Duodenal mucosa (tissue), 2 donors: Measurements from ENCODE around the gene LRRFIP1.
A peak's percentile ranks its signal among the peaks of the same experiment; 100 is the strongest.

Experiments
- H3K27ac ChIP-seq: one replicate; pipeline ENCODE4 v1.7.0; 2013; ENCODE audit warnings: low read depth, low read length
- H3K27me3 ChIP-seq, 2 donors: one replicate each; pipeline ENCODE4 v1.7.0; 2013; ENCODE audit warnings: low read length in 2 of 2, control low read depth in 1 of 2; ENCODE audit not compliant: insufficient read depth in 2 of 2, control insufficient read depth in 1 of 2
- H3K36me3 ChIP-seq, 2 donors: one replicate each; pipeline ENCODE4 v1.7.0; 2013; ENCODE audit warnings: low read length in 2 of 2, control low read depth in 1 of 2; ENCODE audit not compliant: insufficient read depth in 2 of 2, control insufficient read depth in 1 of 2
- H3K4me1 ChIP-seq, 2 donors: one replicate each; pipeline ENCODE4 v1.7.0; 2013; ENCODE audit warnings: low read length in 2 of 2, control low read depth in 1 of 2; ENCODE audit not compliant: insufficient read depth in 2 of 2, control insufficient read depth in 1 of 2
- H3K4me3 ChIP-seq, 2 donors: one replicate each; pipeline ENCODE4 v1.7.0; 2013; ENCODE audit warnings: low read length in 2 of 2, low read depth in 1 of 2
- H3K9ac ChIP-seq, 2 donors: one replicate each; pipeline ENCODE4 v1.7.0; 2013; ENCODE audit warnings: low read length in 2 of 2, low read depth in 1 of 2
- H3K9me3 ChIP-seq, 2 donors: one replicate each; pipeline ENCODE4 v1.7.0; 2013; ENCODE audit warnings: low read length in 2 of 2, control low read depth in 1 of 2; ENCODE audit not compliant: control insufficient read depth in 1 of 2

LRRFIP1 gene

GRCh38 chr2:237723023-237723422 lies 95.6 kb downstream of the LRRFIP1 start:
- peaks cover 3 to 15% of the 10 kb centered on the region in 2 donors for H3K36me3 ChIP-seq
- no peaks in the 10 kb centered on the region for H3K9me3 ChIP-seq
- H3K27ac ChIP-seq: no peak overlapping the region
- H3K4me1 ChIP-seq: peaks cover 30 to 48% of the 10 kb centered on the region in 2 donors
- no peak overlapping the region for H3K4me3 ChIP-seq
- H3K27me3 ChIP-seq: no peaks in the 10 kb centered on the region
- no peak overlapping the region for H3K9ac ChIP-seq

GRCh38 chr2:237723602-237724001 lies 96.2 kb downstream of the LRRFIP1 start:
- peaks cover 30 to 48% of the 10 kb centered on the region in 2 donors for H3K4me1 ChIP-seq
- H3K4me3 ChIP-seq: no peak overlapping the region
- peaks cover 3 to 12% of the 10 kb centered on the region in 2 donors for H3K36me3 ChIP-seq
- H3K27ac ChIP-seq: no peak overlapping the region
- no peak overlapping the region for H3K9ac ChIP-seq
- H3K27me3 ChIP-seq: no peaks in the 10 kb centered on the region
- H3K9me3 ChIP-seq: no peaks in the 10 kb centered on the region

GRCh38 chr2:237724811-237725478 lies 97.6 kb downstream of the LRRFIP1 start:
- Histone ChIP-seq H3K27me3 (no peaks in the 10 kb centered on the region), H3K36me3 (peaks cover 3 to 12% of the 10 kb centered on the region in 2 donors), H3K4me3 (peak overlapping the region in 1 of 2 donors; percentile 10), H3K9me3 (no peaks in the 10 kb centered on the region), H3K27ac (peak overlapping the region; percentile 15), H3K4me1 (peaks cover 30 to 48% of the 10 kb centered on the region in 2 donors), H3K9ac (no peak overlapping the region)

DNA sequence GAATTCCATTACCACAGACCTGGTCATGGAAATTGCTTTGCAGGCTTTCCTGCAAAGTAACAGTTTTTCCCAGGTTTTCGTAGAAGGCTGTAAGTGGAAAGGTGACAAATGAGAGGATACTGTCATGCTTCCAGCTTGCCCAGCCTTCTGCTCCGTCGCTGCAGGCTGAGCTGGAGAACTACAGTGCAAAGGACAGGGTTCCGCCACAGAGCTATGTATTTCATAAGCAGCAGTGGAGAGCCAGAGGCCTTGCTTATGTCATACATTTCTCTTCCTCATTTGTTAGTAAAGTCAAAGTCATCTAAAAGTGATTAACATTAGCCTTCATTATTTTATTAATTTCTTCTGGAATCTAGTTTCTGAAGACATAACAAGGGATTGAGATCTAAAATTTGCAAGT lies 98.3 kb downstream of the LRRFIP1 start:
- Histone ChIP-seq H3K4me3 (peak overlapping the region in 1 of 2 donors; percentile 10), H3K36me3 (peaks cover 3 to 8% of the 10 kb centered on the region in 2 donors), H3K4me1 (peaks cover 34 to 54% of the 10 kb centered on the region in 2 donors), H3K9ac (no peak overlapping the region), H3K9me3 (no peaks in the 10 kb centered on the region), H3K27ac (no peak overlapping the region), H3K27me3 (no peaks in the 10 kb centered on the region)

DNA sequence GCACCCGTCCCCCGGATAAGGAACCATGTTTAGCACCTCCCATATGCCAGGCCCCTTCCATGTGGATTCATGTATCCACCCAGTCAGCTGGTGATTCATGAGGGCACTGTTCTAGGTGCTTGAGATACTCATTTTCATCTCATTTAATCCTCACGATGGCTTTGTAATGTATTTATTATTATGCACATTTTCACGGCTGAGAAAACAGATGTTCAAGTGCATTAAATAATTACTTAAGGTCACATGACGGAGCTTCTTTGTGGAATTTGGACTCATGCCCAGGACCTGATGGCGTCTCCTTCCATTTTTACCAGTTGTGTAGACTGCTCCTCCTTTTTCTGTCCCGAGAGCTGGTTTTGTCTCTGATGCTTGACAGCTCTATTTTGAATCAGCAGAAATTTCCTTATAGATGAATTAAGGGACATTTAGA lies 99.0 kb downstream of the LRRFIP1 start:
- Histone ChIP-seq H3K36me3 (peaks cover 0 to 7% of the 10 kb centered on the region in 2 donors), H3K4me1 (peaks cover 42 to 52% of the 10 kb centered on the region in 2 donors), H3K4me3 (no peak overlapping the region), H3K27me3 (no peaks in the 10 kb centered on the region), H3K9me3 (no peaks in the 10 kb centered on the region), H3K27ac (no peak overlapping the region), H3K9ac (no peak overlapping the region)

- no peak overlapping the region for H3K9ac ChIP-seq
- H3K9me3 ChIP-seq: no peaks in the 10 kb centered on the region
- H3K36me3 ChIP-seq: no peaks in the 10 kb centered on the region
- H3K4me1 ChIP-seq: peaks cover 45 to 56% of the 10 kb centered on the region in 2 donors
- no peak overlapping the region for H3K27ac ChIP-seq
- no peaks in the 10 kb centered on the region for H3K27me3 ChIP-seq
- no peak overlapping the region for H3K4me3 ChIP-seq
These were observed 100.0 kb downstream of the LRRFIP1 start for GRCh38 chr2:237727363-237727762.

DNA sequence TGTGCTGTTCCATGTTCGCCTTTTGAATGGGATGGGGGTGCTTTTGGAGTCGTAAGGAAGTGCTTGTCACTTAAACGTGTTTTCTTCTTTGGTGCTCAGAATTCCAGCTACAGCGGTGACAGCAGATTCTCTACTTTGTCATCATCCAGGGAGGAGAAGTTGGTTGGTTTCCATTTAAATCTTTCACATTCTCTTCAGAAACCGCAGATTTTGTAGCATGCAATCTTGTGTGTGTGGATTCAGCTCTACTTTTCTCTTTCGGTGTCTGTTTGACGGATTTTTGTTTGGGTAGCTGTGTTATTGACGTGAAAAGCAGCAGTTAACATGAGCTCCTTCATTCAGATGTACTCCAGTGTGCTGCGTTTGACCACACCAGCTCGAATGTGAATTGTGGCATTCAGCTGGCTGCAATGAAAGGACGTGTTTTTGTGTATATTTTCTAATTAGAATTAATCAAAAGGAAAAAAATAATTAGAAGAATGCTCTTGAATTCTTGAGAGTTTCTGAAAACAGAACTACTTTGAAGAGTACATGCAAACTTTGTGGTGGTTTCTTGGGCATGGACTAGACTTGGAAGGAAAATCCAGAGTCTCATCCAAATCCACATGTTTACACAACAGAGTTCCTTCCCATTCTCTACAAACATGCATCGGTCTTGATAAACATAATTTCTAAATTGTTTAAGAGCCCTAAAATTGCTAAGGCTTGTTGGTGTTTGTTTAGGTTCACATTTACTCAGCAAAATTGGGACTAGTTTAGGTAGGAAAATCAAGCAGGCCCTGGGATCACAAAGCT lies 102.5 kb downstream of the LRRFIP1 start:
- H3K27ac ChIP-seq: no peak overlapping the region
- peaks cover 42 to 51% of the 10 kb centered on the region in 2 donors for H3K4me1 ChIP-seq
- H3K27me3 ChIP-seq: no peaks in the 10 kb centered on the region
- H3K9ac ChIP-seq: no peak overlapping the region
- H3K4me3 ChIP-seq: no peak overlapping the region
- no peaks in the 10 kb centered on the region for H3K36me3 ChIP-seq
- no peaks in the 10 kb centered on the region for H3K9me3 ChIP-seq

DNA sequence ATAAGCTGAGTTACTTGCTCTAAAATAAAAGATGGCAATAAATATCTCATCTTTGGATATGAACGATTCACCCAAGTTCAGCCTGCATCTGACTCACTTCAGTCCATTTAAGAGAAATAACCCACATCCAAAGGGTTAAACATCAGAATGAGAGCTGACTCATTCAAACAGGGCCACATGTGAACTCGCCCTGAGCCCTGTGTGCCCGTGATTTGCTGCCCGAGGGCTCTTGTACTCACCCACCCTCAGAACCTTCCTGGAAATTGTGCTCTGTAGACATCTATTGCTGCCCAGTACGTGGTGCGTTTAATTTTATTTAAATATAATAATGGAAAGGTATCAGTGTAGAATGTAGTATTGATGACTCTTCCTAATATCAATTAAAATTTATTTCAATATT lies 104.3 kb downstream of the LRRFIP1 start:
- Histone ChIP-seq H3K36me3 (peaks cover 6 to 11% of the 10 kb centered on the region in 2 donors), H3K9me3 (no peaks in the 10 kb centered on the region), H3K27me3 (no peaks in the 10 kb centered on the region), H3K27ac (no peak overlapping the region), H3K4me1 (peaks cover 28 to 35% of the 10 kb centered on the region in 2 donors), H3K9ac (no peak overlapping the region), H3K4me3 (no peak overlapping the region)

GRCh38 chr2:237732070-237732469 lies 104.7 kb downstream of the LRRFIP1 start:
- H3K36me3 ChIP-seq: peaks cover 6 to 15% of the 10 kb centered on the region in 2 donors
- no peak overlapping the region for H3K27ac ChIP-seq
- H3K4me3 ChIP-seq: no peak overlapping the region
- H3K4me1 ChIP-seq: peaks cover 28 to 33% of the 10 kb centered on the region in 2 donors
- H3K27me3 ChIP-seq: no peaks in the 10 kb centered on the region
- H3K9me3 ChIP-seq: no peaks in the 10 kb centered on the region
- no peak overlapping the region for H3K9ac ChIP-seq

- Histone ChIP-seq H3K9me3 (no peaks in the 10 kb centered on the region), H3K4me3 (no peak overlapping the region), H3K4me1 (peaks cover 28 to 33% of the 10 kb centered on the region in 2 donors), H3K27ac (peak overlapping the region; percentile 60), H3K27me3 (no peaks in the 10 kb centered on the region), H3K36me3 (peaks cover 6 to 23% of the 10 kb centered on the region in 2 donors), H3K9ac (no peak overlapping the region)
These were observed 105.5 kb downstream of the LRRFIP1 start for GRCh38 chr2:237732790-237733381.
